Embryonic facial prominence (tissue), 1 donor: ENCODE results near the gene LYG2.
"Not testable (repeated sequence)": the region's sequence is repeated elsewhere in the genome, so short reads cannot be mapped to it uniquely, and the experiment has no call there.

Experiments used
- DNase-seq: peaks from one replicate; pipeline ENCODE4 v3.0.0-alpha.2; 2016; ENCODE audit errors: extremely low spot score

LYG2 gene, protein sequence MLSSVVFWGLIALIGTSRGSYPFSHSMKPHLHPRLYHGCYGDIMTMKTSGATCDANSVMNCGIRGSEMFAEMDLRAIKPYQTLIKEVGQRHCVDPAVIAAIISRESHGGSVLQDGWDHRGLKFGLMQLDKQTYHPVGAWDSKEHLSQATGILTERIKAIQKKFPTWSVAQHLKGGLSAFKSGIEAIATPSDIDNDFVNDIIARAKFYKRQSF

GRCh38 chr2:99255491-99256318 is at the start of gene LYG2:
Gene LYG2, minus strand, starts transcription at chr2:99255666. Its CDS starts 1,406 bp downstream, at chr2:99254260.
- DNase-seq: no peak

GRCh38 chr2:99301097-99301496 is 45.6 kb upstream of the LYG2 start, which contains the start of gene LYG1:
Gene LYG1, minus strand, starts transcription at chr2:99301197. Its CDS starts 5,527 bp downstream, at chr2:99295670.
- not testable (repeated sequence) for DNase-seq

GRCh38 chr2:99299580-99299979 is 44.1 kb upstream of the LYG2 start:
- DNase-seq: no peak

DNA sequence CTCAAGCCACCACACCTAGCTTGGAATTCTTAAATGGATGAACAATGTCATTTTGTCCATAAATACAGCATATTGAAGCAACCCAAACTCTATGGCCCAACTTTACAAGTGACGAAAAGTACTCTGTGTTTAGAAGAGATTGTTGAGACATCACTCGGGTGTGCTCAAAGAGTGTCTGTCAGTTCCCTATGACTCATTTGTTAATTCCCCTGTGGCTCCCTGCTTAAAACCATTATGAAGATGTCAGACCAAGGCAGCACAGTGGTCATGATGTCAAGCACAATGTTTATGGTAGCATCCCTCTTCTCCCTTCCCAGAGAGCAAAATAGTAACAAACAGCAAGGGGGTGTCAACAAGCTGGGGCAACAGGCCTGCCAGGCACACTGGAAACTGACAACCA is 42.5 kb upstream of the LYG2 start:
- no peak for DNase-seq

- DNase-seq: no peak
Measured at GRCh38 chr2:99285526-99285925, 30.1 kb upstream of the LYG2 start.

- DNase-seq: no peak
Measured at GRCh38 chr2:99279969-99280695, 24.7 kb upstream of the LYG2 start.

GRCh38 chr2:99278793-99279291 is 23.4 kb upstream of the LYG2 start:
- no peak for DNase-seq

- not testable (repeated sequence) for DNase-seq
Measured at GRCh38 chr2:99278195-99278765, 22.8 kb upstream of the LYG2 start.

GRCh38 chr2:99275882-99276281 is 20.4 kb upstream of the LYG2 start:
- DNase-seq: no peak

DNA sequence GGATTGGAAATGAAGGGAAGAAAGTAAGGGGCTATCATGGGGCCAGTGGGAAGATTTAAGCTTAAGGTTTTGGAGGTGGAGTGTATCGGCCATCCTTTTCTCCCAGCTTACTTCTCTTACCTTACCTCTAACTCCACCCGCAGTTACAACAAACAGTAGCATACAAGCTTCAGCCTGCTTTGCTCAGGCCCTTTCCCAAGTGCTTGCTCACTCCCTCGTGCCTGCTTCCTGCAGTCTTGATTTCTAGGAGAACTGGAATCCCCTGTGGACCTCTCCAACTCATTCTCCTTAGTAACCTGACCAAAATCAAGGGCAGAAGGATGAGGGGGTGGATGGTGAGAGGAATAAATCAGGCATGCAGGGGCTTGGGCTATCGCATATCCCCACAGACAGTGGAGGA is 5.8 kb upstream of the LYG2 start:
- no peak for DNase-seq

GRCh38 chr2:99260184-99260583 is 4.7 kb upstream of the LYG2 start:
- no peak for DNase-seq

GRCh38 chr2:99259465-99259864 is 4.0 kb upstream of the LYG2 start:
- DNase-seq: no peak

- no peak for DNase-seq
Measured at GRCh38 chr2:99256677-99257076, 1.2 kb upstream of the LYG2 start.

DNA sequence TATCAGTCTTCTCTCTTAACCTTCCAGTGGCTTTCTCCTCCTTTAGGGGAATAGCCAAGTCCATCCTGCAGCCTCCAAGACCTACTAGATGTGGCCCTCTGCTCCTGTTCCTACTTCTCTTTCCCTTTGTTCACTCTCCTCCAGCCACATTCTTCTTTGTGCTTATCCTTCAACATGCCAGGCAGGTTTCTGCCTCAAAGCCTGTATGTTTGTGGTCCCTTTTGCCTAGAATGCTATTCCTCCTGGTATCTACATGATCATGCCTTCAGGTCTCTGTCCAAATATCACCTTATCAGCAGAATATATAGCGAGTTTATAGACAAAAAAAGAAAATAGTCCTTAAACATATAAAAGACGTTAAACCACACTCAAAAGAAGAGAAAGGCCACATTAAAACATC is 5.5 kb downstream of the LYG2 start:
- no peak for DNase-seq

- no peak for DNase-seq
Measured at GRCh38 chr2:99242151-99242550, 13.3 kb downstream of the LYG2 start.

GRCh38 chr2:99240431-99240830 is 15.0 kb downstream of the LYG2 start:
- no peak for DNase-seq

- no peak for DNase-seq
Measured at GRCh38 chr2:99238599-99238998, 16.9 kb downstream of the LYG2 start.

DNA sequence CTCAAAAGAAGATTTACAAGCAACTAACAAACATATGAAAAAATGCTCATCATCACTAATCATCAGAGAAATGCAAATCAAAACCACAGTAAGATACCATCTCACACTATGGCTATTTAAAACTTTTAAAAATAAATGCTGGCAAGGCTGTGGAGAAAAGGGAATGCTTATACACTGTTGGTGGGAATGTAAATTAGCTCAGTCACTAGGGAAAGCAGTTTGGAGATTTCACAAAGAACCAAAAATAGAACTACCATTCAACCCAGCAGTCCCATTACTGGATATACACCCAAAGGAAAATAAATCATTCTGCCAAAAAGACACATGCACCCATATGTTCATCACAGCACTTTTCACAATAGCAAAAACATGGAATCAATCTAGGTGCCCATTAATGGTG is 22.3 kb downstream of the LYG2 start:
- not testable (repeated sequence) for DNase-seq

- DNase-seq: no peak
Measured at GRCh38 chr2:99217929-99218501, 37.5 kb downstream of the LYG2 start.

DNA sequence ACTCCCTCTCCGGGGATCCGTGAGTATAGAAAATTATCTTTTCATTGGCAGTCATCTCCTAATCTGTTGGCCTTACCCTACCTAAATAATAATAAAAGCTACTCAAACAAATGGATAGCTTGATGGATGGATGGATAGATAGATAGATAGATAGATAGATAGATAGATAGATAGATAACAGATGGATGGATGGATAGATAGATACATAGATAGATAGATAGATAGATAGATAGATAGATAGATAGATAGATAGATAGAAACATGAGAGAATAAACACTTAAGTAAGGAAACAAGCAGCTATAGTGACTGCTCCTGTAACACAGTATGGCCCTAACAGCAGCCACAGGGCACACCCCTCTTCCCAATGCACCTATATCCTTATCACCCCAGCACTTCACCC is 39.4 kb downstream of the LYG2 start:
- no peak for DNase-seq

DNA sequence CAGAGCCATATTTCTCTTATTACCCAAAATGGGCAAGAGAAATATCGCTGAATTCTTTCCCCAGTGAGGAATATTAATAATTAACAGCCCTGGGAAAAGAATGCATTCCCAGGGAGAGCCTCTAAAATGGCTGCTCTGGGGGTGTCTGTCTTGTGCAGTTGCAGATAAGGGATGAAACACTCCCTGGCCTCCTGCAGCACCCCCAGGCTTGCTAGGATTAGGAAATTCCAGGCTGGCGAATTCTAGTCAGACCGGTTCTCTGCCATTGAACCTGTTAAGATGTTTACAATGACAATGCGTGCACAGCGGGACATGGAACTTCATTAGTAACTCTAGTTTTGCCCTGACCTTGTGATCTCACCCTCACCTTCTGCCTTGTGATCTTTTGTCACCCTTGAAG is 50.0 kb downstream of the LYG2 start:
- DNase-seq: no peak
